WTC11 (cell line): ENCODE measurements around the gene ROBO1. TPM values are rescaled to one million over a fixed set of nuclear protein-coding genes. Genes with fewer than 3 reads are reported as not detected.

Experiments
- ATAC-seq: fragments of 200-7000 bp; cut with Tn5 transposase; 2 replicates; pipeline ENCODE4 v1.10.0; 2021; ENCODE audit warnings: mild to moderate bottlenecking, moderate library complexity
- CTCF ChIA-PET: fragments of 300-600 bp; sonication (Branson Sonifier 250); formaldehyde crosslinking; loops from one replicate; lab custom pipeline; 2021; ENCODE audit warnings: antibody characterized with exemption; lab: Charles Lee
- POLR2A ChIA-PET: fragments of 350-600 bp; sonication (Branson Sonifier 250); formaldehyde crosslinking; loops from one replicate; lab custom pipeline; 2021; ENCODE audit warnings: antibody characterized with exemption; lab: Charles Lee
- DNase-seq: peaks from one replicate; pipeline ENCODE4 v3.0.0; 2021; ENCODE audit warnings: low spot score
- H3K27ac Mint-ChIP-seq: 2 replicates; pipeline ENCODE4 v1.8.0; 2021; ENCODE audit warnings: mixed read lengths
- H3K27me3 Mint-ChIP-seq: 2 replicates; pipeline ENCODE4 v1.8.0; 2021; ENCODE audit warnings: low read depth, mild to moderate bottlenecking, moderate library complexity, mixed read lengths
- H3K36me3 Mint-ChIP-seq: 2 replicates; pipeline ENCODE4 v1.8.0; 2021; ENCODE audit warnings: mixed read lengths
- H3K4me1 Mint-ChIP-seq: 2 replicates; pipeline ENCODE4 v1.8.0; 2022; ENCODE audit warnings: mixed read lengths
- H3K4me3 Mint-ChIP-seq: 2 replicates; pipeline ENCODE4 v1.8.0; 2021; ENCODE audit warnings: mild to moderate bottlenecking, moderate library complexity, mixed read lengths
- H3K9me3 Mint-ChIP-seq: 2 replicates; pipeline ENCODE4 v1.8.0; 2021; ENCODE audit warnings: mixed read lengths
- AR ChIP-seq: fragments of 250-450 bp; sonication (Bioruptor Pico); IDR thresholded peaks from 2 replicates; pipeline ENCODE4 v1.9.0; 2021; ENCODE audit warnings: mild to moderate bottlenecking
- FOXJ3 ChIP-seq: sonication (generic); formaldehyde crosslinking; IDR thresholded peaks from 2 replicates; pipeline ENCODE4 v1.9.0; 2021; ENCODE audit warnings: missing genetic modification reagents, mild to moderate bottlenecking, borderline replicate concordance
- FOXK1 ChIP-seq: sonication (generic); formaldehyde crosslinking; IDR thresholded peaks from 2 replicates; pipeline ENCODE4 v1.8.0; 2022; ENCODE audit warnings: mild to moderate bottlenecking, moderate library complexity, missing genetic modification reagents
- HMGA2 ChIP-seq: fragments of 250-450 bp; sonication (Bioruptor Pico); IDR thresholded peaks from 2 replicates; pipeline ENCODE4 v1.4.0; 2021; ENCODE audit warnings: mild to moderate bottlenecking, moderate library complexity
- IRF2 ChIP-seq: sonication (generic); formaldehyde crosslinking; IDR thresholded peaks from 2 replicates; pipeline ENCODE4 v1.8.0; 2022; ENCODE audit warnings: low read depth, missing genetic modification reagents, borderline replicate concordance
- MXD4 ChIP-seq: fragments of 250-450 bp; sonication (Bioruptor Pico); IDR thresholded peaks from 2 replicates; pipeline ENCODE4 v1.8.0; 2021; ENCODE audit warnings: mild to moderate bottlenecking, moderate library complexity, borderline replicate concordance
- NR1H2 ChIP-seq: sonication (generic); formaldehyde crosslinking; IDR thresholded peaks from 2 replicates; pipeline ENCODE4 v1.9.0; 2021; ENCODE audit warnings: mild to moderate bottlenecking, moderate library complexity, missing genetic modification reagents
- PREB ChIP-seq: sonication (generic); formaldehyde crosslinking; IDR thresholded peaks from 2 replicates; pipeline ENCODE4 v1.8.1; 2022; ENCODE audit warnings: mild to moderate bottlenecking, missing genetic modification reagents, moderate library complexity, borderline replicate concordance
- ZMAT4 ChIP-seq: fragments of 250-450 bp; sonication (Bioruptor Pico); IDR thresholded peaks from 2 replicates; pipeline ENCODE4 v1.9.0; 2021; ENCODE audit warnings: mild to moderate bottlenecking
- ZNF219 ChIP-seq: sonication (generic); formaldehyde crosslinking; IDR thresholded peaks from 2 replicates; pipeline ENCODE4 v1.8.0; 2023; ENCODE audit warnings: missing genetic modification reagents, mild to moderate bottlenecking, borderline replicate concordance
- ZNF416 ChIP-seq: fragments of 250-450 bp; sonication (Bioruptor Pico); IDR thresholded peaks from 2 replicates; pipeline ENCODE4 v1.9.0; 2021; ENCODE audit warnings: mild to moderate bottlenecking, inconsistent platforms
- ZNF423 ChIP-seq: fragments of 250-450 bp; sonication (Bioruptor Pico); IDR thresholded peaks from 2 replicates; pipeline ENCODE4 v2.1.2; 2022; ENCODE audit warnings: mild to moderate bottlenecking, moderate library complexity
- ZNF425 ChIP-seq: fragments of 250-450 bp; sonication (Bioruptor Pico); conservative IDR thresholded peaks from 2 replicates; pipeline ENCODE4 v1.9.0; 2021; ENCODE audit warnings: mild to moderate bottlenecking
- ZNF512 ChIP-seq: sonication (generic); formaldehyde crosslinking; IDR thresholded peaks from 2 replicates; pipeline ENCODE4 v1.8.1; 2022; ENCODE audit warnings: missing genetic modification reagents, borderline replicate concordance
- ZNF532 ChIP-seq: fragments of 250-450 bp; sonication (Bioruptor Pico); IDR thresholded peaks from 2 replicates; pipeline ENCODE4 v1.9.0; 2021; ENCODE audit warnings: mild to moderate bottlenecking, borderline replicate concordance
- ZNF671 ChIP-seq: fragments of 250-450 bp; sonication (Bioruptor Pico); IDR thresholded peaks from 2 replicates; pipeline ENCODE4 v1.8.0; 2021; ENCODE audit warnings: mild to moderate bottlenecking
- ZSCAN18 ChIP-seq: fragments of 250-450 bp; sonication (Bioruptor Pico); IDR thresholded peaks from 2 replicates; pipeline ENCODE4 v2.1.2; 2022; ENCODE audit warnings: mild to moderate bottlenecking, moderate library complexity
- total RNA-seq: library from RNA; stranded (reverse); gene quantifications from 3 replicates; pipeline ENCODE4 v1.2.3, GENCODE V29; 2021

The ROBO1 gene
- total RNA-seq, 1 experiment from 2014 or later = 90.9 TPM

GRCh38 chr3:78972617-78973301 is 795.0 kb downstream of the ROBO1 start (continued):
- TF ChIP-seq ZSCAN18 (CRISPR knock-in tag) (no peak), NR1H2 (CRISPR knock-in tag) (no peak), IRF2 (CRISPR knock-in tag) (no peak)

- DNase-seq = no peak
- ATAC-seq = no peak
- H3K4me3 Mint-ChIP-seq = no peak overlapping the region
- H3K27ac Mint-ChIP-seq = no peak overlapping the region
- no peaks in the 10 kb centered on the region for H3K27me3 Mint-ChIP-seq
- ChIA-PET CTCF (no interaction called here), POLR2A (no interaction called here)
- TF ChIP-seq FOXJ3 (CRISPR knock-in tag) (no peak), HMGA2 (no peak; the same call in 1 of the 2 replicates), ZNF416 (CRISPR knock-in tag) (no peak), ZNF512 (CRISPR knock-in tag) (no peak), ZNF423 (CRISPR knock-in tag) (no peak), ZNF671 (CRISPR knock-in tag) (no peak), AR (CRISPR knock-in tag) (no peak)
- H3K36me3 Mint-ChIP-seq = peaks cover 9% of the 10 kb centered on the region
- peaks cover 25% of the 10 kb centered on the region for H3K4me1 Mint-ChIP-seq
- H3K9me3 Mint-ChIP-seq = peaks cover 15% of the 10 kb centered on the region
These were observed 797.1 kb downstream of the ROBO1 start for GRCh38 chr3:78970656-78971055.

- Mint-ChIP-seq H3K4me1 (peaks cover 17% of the 10 kb centered on the region), H3K36me3 (peaks cover 9% of the 10 kb centered on the region), H3K9me3 (peaks cover 15% of the 10 kb centered on the region), H3K27me3 (no peaks in the 10 kb centered on the region), H3K4me3 (no peak overlapping the region), H3K27ac (no peak overlapping the region)
- DNase-seq = no peak
- ChIA-PET POLR2A (no interaction called here), CTCF (no interaction called here)
- no peak for ATAC-seq
- TF ChIP-seq IRF2 (CRISPR knock-in tag) (no peak), ZMAT4 (CRISPR knock-in tag) (no peak), MXD4 (no peak), ZNF219 (CRISPR knock-in tag) (no peak), ZNF532 (CRISPR knock-in tag) (no peak), PREB (CRISPR knock-in tag) (no peak), ZNF425 (CRISPR knock-in tag) (no peak), FOXK1 (no peak)
These were observed 798.3 kb downstream of the ROBO1 start for GRCh38 chr3:78969483-78969882.
